LNCAP (cell line): ENCODE data around the gene KLF11.

Experiments used
- TF ChIP-seq, protein P1 (sequence below): fragments of 450-650 bp; IDR thresholded peaks from 2 replicates; pipeline ENCODE4 v1.5.1; 2017; ENCODE audit warnings: mild to moderate bottlenecking

Gene KLF11

DNA sequence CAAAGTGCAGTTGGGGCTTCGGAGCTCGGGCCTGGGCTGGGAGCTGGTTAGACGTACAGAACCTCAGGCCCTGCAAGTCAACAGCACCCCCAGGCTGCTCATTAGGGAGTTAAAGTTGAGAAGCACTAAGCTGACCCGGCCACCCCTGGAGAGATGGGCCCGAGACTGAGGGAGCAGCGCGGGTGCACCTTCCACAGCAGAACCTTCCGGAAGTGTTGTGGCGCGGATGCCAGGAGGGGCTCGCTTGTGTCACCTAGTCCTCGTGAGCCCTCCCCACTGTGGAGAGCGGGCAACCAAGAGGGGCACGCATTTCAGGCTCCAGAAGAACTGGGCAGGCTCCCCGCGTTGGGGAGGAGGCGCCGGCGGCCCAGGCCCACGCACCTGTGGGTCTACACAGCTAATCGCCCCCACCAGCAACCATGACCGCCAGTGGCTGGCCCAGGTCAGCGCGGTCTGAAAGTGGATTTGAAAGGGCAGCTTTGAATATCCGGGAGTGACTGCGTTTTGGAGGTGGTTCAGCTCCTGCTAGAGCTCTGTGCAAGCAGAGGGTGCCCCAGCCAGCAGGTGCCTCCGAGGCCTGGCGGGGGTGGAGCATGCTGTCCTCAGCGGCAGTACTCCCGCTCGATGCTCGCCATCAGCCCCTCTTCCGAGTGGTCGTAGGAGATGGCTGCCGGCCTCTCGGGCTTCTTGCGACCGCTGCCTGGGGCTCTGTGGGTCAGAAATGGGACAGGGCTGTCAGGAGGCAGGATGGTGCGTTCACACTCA, 15.1 kb downstream of the KLF11 start:
- TF ChIP-seq, protein P1, sequence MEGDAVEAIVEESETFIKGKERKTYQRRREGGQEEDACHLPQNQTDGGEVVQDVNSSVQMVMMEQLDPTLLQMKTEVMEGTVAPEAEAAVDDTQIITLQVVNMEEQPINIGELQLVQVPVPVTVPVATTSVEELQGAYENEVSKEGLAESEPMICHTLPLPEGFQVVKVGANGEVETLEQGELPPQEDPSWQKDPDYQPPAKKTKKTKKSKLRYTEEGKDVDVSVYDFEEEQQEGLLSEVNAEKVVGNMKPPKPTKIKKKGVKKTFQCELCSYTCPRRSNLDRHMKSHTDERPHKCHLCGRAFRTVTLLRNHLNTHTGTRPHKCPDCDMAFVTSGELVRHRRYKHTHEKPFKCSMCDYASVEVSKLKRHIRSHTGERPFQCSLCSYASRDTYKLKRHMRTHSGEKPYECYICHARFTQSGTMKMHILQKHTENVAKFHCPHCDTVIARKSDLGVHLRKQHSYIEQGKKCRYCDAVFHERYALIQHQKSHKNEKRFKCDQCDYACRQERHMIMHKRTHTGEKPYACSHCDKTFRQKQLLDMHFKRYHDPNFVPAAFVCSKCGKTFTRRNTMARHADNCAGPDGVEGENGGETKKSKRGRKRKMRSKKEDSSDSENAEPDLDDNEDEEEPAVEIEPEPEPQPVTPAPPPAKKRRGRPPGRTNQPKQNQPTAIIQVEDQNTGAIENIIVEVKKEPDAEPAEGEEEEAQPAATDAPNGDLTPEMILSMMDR, result no peak

DNA sequence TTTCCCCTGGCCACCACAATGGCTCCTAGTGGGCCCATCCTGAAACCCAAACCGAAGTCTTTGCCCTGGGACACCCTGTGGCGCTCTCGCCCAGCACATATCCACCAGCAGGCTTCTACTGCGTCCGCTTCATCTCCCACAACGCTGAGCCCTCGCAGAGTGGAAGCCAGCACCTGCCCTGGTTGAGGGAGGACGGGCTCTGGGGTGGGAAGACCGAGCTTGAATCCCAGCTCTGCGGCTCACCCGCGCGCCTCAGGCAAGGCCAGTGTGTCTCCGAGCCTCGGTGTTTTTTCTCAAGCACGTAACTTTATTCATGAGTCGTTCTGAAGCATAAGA, 15.6 kb downstream of the KLF11 start:
- TF ChIP-seq, protein P1, result no peak

DNA sequence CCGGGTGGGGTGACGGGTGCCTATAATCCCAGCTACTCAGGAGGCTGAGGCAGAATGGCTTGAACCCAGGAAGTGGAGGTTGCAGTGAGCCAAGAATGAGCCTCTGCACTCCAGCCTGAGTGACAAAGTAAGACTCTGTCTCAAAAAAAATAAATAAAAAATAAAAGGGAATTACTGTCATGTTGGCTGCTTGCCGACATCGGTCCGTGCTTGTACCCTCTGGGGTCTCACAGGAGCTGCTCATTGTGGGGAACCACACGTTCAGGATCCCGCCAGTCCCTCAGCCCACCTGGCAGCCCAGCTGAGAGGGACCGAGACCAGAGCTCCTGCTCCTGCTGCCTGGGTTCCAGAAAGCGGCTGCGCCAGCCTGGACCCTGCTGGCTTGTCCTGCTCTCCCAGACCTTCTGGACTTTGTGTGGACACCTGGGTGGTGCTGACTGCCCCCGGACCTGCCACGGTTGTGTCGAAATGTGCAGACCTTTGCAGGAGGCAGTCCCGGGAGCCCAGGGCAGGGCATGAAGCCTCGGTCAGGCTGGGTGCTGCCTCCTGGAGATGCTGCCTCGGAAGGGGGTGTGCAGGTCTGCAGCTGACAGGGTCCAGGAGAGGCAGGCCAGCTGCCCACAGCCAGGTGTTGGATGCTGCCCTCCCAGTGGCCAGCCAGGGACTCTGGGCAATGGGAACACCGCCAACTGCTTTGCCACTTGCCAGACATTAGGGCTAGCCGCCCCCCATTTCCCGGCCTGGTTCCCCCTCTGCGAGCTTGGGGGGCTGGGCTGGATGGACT, 16.4 kb downstream of the KLF11 start:
- TF ChIP-seq, protein P1, result no peak

- TF ChIP-seq, protein P1, result no peak
Measured at GRCh38 chr2:10061221-10061925, 18.0 kb downstream of the KLF11 start.

DNA sequence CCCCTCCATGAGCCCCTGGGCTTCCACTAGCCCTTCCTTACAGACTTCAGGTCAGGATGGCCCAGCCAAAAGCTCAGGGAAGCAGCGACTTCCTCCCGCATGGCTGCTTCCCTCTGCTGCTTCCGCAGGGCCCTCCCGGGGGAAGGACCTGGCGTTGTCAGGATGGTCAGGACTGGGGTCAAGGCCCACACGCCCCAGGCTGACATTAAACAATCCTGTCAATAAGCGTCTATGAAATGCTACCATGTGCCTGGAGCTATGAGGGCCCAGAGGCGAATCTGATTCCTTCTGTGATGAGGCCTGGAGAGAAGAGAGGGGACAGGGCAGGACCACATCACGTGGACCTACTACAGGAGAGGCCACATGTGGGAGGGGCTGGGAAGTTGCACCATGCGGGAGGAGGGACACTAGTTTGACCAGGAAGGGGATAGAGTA, 19.6 kb downstream of the KLF11 start:
- TF ChIP-seq, protein P1, result no peak

- TF ChIP-seq, protein P1, result no peak
Measured at GRCh38 chr2:10063566-10063965, 20.2 kb downstream of the KLF11 start.

DNA sequence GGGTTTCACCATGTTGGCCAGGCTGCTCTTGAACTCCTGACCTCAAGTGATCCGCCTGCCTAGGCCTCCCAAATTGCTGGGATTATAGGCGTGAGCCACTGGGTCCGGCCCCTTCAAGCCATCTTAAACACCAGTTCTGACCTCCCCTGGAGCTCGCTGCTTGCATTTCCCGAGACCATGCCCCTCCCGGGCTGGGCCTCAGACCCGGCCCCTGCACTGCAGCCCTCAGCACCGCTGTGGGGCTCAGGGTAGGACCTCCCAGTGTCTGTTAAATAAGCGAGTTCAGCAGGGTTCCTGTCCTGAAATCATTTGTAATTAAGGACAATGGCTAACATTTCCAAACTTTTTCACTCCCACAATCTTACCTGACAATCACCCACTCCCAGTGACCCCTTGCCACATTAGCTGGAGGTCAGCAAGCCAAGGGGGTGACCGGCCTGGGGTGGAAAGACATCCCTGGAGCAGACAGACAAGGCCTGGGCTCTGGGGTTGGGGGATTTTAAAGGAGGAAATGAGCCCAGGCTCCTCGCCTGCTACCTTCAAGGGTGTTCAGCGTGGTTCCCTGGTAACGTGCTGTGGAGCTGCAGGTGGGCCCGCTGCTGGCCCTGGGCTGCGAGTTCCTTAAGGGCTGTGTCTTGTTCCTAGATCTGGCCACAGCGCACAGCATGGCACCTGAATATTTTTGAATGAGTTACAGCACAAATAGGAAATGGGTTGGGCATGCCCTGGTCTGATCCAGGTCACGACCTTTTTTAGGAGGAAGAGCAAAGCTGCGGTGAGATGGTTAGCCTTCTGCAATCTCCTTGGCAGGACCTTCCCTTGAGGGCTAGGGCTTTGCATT, 21.8 kb downstream of the KLF11 start:
- TF ChIP-seq, protein P1, result no peak
